Right renal pelvis (tissue), 4 donors: Measurements from ENCODE around the gene TSPAN14. TPM values are rescaled to one million over a fixed set of nuclear protein-coding genes. Genes with fewer than 3 reads are reported as not detected.

Experiments
- DNase-seq, 4 donors: peaks; one replicate each; pipeline ENCODE4 v3.0.0-alpha.2; 2013; ENCODE audit warnings: low read depth in 4 of 4, low spot score in 3 of 4, missing footprints in 1 of 4
- polyA plus RNA-seq, 4 donors: library from polyadenylated mRNA; unstranded; fragments of 120-200 nt; gene quantifications; one replicate each; pipeline ENCODE4 v1.2.1, GENCODE V29; 2013; ENCODE audit not compliant: insufficient read length in 4 of 4

The TSPAN14 gene
- polyA plus RNA-seq, 4 donors = 91.6 to 102 (median 92.5) TPM

DNA sequence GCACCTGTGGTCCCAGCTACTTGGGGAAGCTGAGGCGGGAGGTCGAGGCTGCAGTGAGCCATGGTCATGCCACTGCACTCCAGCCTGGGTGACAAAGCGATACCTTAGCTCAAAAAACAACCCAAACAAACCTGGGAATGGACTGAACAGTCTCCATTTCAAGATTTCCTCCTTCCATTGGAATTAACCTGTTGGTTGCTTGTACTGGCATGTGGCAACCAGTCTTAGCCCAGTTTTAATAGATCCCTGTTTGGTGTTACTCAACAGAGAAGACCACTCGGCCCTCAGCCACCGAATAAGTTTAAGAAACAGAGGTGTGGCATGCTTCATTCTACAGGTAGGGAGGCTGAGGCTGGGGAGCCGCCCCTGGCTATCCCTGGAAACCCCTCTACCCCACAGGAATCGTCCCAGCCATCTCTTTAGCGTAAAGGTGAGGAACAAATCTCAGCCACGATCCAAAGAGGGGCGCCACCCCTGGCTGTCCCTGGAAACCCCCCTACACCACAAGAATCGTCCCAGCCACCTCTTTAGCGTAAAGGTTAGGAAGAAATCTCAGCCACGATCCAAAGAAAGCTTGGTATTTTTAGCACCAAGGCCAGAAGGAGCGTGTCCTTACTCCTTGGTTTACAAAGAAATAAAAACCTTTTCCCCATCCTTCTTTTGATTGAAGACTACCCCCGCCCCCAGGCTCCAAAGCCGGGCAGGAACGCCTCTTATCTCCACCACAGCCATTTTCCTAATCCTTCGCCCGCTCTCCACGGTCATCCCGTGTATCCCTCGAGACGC is 861 bp upstream of the TSPAN14 start:
- DNase-seq = peak in 1 of 4 donors; percentile 53

DNA sequence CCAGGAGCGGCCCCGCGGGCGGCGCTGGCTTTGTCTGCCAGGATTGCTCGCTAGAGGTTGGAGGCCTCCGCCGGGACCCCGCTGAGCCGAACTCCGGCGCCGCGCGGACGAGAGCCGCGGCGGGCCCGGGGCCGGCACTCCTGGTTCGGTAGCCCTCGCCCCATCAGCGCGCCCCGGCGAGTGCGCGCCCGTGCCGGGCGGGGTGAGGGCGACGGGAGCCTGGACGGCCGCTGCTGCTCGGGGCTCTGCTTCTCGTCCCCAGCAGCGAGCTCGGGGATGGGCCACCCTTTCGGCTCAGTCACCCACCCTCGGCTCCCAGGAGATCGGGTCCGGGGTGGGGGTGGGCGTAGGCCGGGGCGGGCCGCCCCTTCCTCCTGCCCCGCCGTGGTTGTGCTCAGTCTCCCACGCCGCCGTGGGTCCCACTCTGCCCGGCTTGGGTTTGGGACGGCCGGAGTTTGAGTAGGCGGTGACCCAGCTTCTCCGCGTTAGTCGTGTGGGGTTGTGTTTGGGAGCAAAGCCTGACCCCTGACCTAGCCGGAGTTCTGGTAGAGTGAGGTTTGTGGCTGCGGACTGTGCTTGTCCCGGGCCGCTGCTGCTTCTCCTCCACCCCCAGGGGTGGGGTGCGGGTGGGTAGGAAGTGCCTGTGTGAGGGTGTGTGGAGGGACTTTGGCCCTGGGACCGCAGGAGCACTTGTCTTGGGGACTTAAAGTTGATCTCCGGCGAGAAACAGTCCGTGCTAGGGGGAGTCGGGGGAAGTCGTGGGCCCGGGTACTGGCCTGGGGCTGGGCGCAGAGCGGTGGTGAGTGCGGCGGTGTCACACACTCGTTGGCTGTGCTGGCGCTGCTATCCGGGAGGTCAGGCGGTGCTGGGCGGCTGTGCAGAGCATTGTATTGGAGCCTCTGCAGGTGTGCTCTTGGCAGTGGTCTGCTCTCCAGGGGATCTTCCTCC is 677 bp downstream of the TSPAN14 start:
- no peak for DNase-seq

DNA sequence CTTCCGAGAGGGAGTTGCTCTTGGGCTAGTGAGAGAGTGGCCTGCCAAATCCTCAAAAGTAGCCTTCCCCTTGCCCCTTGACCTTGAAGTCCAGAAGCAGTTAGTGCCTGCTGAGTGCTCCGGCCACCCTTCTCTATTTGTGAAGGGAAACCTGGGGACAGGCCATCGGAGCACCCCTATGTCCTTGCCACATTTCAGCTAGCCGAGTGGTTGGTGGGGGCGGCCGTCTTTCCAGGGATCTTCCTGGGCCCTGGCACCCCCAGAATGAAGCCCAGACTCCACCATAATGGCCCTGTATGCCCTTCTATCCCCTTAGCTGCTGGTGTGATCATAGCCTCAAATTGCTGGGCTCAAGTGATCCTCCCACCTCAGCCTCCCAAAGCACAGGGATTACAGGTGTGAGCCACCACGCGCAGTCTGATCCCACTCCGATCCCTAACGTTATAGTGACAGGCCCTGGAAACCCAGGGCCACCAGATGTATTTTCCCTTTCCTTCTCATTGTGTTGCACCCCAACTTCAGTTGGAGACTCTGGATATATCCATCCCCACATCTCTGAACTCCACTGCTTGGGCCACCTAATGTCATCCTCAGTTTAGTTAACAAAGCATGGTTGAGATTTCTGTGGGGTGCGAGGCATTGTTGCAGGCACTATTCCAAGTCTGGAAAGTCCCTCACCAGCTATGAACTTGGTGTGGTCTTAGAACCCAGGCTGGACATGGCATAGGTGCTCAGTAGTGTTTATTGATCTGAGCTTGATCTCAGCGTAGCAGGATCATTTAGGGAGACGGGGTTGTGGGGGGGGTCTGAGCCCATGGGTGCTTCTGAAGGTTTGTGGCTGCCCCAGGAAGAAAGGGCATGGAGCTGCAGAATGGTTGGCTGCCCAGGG is 1.6 kb downstream of the TSPAN14 start:
- no peak for DNase-seq

DNA sequence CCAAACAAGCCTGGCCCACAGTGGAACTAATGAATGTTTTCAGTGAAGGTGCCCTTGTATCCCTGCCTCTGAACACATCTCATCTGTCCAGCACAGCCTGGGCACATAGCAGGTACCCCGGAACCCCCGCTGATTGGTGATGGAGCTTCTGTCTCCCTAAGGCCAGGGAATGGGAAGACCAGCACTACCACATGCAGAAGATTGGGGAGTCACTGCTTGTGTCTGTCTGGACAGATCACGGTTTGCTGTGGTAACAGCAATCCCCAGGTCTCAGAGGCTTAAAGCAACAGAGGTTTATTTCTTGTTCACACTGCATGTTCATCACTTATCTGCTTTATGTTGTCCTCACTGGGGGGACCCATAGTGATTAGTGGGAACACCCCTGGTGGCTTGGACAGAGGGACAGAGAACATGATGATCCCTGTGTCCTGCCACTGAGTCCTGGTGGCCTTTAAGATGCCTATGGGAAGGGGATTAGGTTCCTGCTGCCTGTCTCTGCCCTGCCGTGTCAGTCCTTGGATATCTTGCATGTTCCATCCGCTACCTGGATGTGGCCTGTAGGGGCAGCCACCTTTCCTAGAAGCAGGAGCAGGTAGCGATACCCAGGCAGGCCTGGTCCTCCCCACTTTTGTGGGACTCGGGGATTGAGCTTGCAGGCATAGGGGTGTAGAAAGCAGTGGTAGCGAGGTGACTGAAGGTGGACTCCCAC is 3.6 kb downstream of the TSPAN14 start:
- DNase-seq = no peak

DNA sequence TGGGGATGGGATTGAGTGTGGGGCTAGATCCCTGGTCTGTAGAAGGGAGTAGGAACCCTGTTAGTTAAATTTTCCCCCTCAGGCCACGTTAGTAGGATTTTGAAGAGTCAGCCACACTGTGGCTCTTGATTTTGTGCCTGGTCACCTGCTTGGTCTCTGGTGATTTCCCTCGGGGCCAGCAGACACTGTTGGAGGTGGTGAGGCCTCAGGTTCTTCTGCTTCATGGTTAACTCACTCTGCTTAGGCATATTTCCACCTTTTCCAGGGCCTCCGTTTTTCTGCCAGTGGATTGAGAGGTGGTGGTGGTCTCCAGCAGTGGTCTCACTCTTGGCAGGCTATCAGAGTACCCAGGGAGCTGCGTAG is 4.1 kb downstream of the TSPAN14 start:
- no peak for DNase-seq

DNA sequence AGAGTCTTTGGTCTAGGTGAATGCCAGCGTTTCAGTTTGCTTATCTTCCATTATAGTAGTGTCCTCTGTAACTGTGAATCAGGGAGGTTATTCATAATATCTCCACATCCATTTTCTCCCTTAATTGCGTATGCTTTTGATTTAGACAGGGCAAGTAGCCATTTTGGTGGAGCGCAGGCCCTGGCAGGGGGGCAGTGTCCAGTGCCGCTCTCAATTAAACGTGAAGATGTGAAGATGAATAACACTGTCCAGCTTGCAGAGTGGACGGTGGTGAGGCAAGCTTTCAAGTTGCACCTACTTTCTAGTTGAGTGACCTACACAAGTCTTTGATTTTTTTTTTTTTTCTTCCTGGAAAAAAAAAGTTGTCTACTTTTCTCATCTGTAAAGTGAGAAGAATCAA is 4.5 kb downstream of the TSPAN14 start:
- DNase-seq = no peak

DNA sequence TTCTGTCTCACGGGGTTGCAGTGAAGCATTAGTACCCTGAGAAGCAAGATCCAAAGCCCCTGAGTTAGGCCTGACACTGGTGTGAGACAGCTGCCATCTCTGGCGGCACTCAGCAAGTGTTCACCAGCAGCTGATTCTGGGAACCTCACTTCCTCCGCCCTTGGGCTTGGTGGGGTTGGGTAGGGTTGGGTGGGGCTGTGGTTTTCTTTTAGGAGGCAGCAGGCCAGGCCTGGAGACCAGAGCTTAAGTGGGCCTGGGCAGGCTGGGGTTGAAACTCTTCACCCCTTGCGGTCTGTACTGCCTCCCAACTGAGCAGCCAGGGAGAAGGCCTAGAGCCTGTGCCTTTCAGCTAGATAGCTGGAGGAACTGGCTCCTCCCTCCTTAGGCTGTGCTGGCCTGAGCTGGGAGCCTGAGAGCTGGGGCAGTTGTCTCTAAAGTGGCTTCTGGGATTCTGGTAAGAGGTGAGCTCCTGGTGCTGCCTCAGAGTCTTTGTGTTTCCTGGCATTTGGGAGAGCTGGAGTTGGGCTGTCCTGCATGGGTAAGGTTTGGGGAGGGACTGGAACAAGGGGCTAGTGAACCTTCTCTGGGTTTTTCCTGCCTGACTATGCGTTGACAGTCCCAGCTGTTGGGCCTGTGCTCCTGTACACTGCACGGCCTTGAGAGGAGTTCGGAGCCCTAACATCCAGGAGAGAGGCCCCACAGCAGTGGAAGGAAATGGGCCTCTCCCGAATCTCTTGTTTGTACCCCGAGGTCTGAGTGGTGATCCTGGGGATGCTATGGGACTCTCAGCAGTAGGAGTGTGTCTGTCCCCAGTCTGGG is 5.1 kb downstream of the TSPAN14 start:
- DNase-seq = no peak

DNA sequence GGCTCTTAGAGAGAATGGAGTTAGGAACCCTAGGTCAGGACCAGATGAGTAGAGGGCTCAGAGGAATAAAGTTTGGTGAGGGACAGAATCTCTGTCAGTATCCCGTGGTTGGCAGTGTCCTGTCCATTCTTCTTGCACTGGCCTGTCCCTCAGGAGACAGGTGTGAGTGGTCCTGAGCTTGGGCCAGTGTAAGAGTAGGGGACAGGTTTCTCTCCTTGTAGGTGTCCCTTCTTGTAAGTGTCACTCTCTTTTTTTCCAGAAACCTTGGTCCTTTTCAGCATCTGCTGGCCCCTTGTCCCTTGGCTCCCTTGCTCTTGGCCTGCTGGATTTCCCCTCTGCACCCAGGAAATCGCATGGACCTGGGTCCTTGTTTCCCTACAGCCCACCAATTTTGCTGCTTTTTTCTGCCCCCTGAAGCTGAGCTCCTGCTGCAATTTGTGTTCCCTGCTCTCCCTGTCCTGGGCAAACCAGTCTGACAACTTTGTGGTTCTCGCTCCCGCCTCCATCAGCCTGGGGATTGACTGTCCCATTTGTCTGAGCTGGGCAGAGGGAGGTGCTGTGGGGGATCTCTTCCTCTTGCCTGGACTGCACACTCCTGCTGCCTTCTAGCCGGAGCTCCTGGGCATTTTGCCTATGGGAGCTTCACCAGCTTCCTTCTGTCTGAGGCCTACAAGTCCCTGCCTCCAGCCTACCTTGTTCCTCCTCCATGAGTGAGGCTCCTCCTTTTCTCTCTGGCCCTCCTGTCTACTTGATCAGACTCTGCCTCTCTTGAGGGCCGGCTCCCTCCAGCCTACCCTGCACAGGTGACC is 6.5 kb downstream of the TSPAN14 start:
- peak in 2 of 4 donors; percentile 54 to 70 for DNase-seq

DNA sequence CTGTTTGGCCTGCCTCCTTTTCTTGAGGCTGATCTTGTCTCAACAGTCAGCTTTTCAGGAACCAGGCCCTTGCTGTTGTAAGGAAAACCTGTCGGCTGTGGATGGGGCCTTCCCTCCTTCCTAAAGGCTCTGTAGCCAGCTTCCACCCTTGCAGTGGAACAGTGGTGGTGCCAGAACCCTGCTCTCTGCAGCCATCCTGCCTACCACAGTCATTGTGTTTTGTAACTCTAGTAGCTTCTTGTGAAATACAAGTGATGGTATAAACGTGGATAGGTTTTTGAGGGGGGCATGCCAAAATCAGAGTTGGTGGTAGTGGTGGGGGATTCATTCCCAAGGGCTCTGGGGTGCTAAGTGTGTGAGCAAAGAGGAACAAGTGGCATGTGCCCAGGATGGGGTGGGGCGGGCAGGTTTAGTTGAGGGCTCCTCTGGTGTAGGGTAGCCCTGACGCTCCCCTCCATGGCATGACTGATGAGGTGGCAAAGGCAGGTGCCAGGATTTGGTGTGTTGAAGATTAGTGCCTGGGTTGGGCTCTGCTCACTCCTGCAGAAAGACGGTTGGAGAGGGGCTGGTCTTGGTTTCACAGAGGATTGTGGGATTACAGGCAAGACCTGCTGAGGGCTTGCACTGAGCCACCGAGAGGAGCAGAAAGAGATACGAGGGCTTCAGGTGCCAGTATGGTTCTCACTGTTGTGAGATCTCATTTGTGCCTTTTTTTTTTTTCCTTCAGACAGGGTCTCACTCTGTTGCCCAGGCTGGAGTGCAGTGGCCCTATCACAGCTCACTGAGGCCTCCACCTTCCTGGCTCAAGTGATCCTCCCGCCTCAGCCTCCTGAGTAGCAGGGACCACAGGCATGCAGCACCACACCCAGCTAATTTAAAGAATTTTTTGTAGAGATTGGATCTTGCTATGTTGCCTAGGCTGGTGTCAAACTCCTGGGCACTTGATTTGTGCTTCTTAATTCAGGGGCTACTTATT is 7.4 kb downstream of the TSPAN14 start:
- no peak for DNase-seq

DNA sequence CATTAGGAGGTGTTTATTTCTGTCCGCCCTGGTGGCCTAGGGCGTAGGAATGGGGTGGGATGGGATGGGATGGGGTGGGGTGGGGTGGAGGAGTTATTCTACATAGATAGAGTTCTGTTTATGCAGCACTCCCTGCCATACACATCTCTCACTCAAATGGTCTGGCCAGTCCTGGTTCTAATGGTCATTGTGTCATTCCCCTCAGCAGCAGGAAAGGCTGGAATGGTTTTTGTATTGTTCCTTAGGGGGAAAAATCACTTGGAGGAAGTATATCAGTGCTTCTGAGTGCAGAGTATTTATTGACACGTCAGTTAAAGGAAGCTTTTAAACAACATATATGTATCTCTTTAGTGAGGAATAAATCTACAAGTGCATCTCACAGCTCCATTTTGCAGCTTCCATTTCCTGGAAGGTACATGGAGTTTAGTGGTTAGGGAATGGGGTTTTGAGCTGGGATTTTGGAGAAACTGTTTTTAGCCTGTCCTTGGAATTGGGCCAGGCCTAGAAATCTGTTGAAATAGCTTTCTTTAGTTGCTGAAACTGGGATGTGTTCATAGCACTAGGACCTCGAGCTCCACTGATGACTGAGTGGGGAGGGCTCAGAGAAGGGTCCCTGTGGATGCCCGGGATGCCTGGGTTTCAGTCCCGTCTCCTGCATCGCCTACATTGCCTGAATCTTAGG is 8.3 kb downstream of the TSPAN14 start:
- no peak for DNase-seq

DNA sequence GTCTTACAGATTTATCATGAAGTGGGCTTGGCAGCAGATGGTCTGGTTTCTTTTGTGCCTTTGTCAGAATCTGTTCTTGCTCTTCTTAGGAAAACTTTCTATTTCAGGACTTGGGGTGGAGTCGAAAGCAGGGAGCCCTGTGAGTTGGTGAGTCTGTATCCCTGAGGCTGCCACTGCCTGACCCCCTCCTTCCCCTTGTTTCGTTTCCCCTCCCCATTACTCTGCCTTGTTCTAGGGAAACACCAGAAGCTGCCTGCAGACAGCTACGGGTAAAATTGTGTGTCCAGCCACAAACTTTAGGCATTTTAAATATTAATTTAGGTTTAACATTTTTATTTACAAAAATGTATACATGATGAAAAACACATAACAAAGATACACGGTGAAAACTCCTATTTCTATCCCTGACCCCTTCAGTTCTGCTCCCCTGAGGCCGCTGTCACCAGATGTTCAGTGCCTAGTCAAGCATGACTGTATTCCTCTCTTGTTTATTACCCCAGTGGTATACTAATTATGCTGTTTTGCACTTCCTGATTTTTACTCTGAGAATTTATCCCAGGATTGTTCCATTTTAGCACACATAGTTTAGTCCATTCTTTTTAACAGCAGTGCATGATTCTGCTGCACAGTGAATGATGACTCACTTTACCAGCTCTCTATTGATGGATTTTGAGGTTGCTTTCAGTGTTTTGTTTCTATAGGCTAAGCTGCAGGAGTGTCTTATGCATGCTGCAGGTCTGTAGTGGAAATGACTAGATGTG is 9.1 kb downstream of the TSPAN14 start:
- no peak for DNase-seq

DNA sequence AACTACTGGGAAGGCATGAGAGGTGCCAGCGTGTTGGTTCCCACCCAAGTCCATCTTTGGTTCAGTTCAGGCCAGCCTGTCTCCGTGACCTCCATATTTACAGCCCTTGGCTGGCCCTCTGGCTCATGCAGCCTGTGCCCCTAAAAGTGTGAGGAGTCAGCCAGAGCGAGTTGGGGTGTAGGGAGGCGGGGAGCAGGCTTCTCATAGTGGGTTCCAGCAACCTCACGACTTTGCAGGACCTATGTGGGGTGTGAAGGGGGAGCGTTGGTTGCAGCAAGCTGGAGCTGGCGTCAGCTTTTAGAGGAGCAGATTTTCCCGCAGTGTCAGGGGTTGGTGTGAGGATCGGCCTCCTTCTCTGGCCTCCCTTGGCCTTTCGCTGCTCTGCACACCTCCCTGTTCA is 9.8 kb downstream of the TSPAN14 start:
- no peak for DNase-seq

DNA sequence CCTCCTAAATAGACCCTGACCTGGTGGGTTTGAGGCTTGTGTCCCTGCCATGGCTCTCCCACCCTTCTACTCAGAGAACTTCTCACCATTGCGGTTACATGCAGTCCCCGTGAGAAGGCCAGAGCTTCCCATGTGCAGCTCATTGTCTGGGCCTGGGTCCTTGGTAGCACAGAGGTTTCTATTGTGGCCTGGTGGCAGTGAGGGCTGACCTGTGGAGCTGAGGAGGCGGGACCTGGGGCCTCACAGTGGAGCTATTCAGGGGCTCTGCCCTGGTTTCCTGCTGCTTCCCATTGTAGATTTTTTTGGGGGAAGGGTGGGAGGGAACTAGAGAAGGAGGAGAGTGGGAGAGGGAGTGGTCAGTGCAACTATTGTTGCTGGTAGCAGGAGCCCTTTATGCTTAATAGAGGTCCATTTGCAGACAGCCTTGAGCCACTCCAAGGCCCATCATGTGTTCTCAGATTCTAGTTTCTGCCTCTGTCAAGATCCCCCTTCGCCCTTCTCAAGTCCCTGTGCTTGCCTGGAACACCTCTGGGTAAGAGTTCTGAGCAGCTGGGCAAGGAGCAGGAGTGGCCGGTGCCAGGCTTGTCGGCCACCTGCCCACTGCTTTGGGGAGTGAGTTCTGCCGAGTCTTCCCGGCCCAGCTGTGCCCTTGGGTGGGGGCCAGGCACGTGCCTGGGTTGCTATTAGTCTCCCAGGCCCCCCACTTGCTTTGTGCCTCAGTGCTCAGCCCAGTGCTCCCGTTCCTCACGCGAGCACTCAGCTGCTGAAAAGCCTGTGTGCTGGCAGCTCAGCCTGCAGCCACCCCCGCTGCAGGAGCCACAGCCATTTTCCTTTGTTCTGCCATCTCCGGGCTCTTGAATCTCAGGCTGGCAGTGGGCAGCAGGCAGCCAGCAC is 10.7 kb downstream of the TSPAN14 start:
- no peak for DNase-seq

DNA sequence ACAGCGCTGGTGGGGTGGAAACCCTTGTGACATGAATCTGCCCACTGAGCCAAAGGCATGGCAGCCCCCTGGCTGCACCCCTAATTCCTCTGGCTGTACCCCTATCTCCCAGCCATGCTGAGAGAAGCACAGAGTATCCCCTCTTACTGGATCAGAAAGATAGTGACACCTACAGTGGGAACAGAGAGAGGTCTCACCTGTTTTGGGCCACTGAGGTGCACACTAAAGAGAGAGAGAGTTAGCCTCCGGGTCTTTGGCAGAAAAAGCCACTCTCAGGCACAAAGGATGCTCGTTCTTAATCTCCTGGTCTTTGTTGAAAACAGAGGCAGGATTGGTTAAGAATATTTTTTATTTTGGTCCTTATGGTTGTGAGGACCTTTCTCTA is 11.3 kb downstream of the TSPAN14 start:
- no peak for DNase-seq
